NCI-H446 treated with DMSO at 0.1 percent for 48 hours (cell line): ENCODE measurements around the gene NAALADL2.

Source experiments
- DNase-seq: peaks from one replicate; lab custom pipeline; 2025; lab: John Stamatoyannopoulos, UW

Gene NAALADL2

DNA sequence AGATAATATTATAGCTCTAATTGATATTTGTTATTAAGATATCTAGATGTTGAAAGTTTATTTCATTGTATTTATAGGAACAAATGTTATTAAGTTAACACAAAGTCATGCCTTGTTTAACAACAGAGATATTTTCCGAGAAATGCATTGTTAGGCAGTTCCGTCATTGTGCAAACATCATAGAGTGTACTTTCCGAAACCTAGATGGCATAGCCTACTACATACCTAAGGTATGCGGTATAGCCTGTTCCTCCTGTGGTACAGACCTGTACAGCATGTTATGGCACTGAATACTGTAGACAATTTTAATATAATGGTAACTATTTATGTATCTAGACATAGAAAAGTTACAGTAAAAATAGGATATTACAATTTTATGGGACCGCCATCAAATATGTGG is 114.3 kb downstream of the NAALADL2 start:
- no peak for DNase-seq

DNA sequence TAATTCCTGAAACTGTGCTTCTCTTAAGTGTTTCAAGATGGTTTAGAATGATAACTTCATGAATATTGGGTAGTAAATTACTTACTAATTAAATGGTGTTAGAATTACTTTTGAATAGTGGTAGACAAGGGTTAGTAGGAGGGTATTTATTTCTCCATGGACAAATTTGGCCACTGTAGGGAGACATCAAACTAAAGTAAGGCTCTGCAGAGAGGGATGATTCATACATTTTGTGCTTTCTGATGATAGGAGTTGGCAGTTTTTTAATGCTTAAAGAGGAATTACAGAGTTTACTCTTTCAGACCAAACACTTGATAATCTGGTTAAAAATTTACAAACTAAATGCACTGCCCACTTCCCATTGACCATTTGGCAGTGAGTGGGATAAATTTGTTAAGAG is 127.6 kb downstream of the NAALADL2 start:
- DNase-seq = no peak

- DNase-seq = no peak
Observed at GRCh38 chr3:175001091-175001490, 142.0 kb downstream of the NAALADL2 start.

DNA sequence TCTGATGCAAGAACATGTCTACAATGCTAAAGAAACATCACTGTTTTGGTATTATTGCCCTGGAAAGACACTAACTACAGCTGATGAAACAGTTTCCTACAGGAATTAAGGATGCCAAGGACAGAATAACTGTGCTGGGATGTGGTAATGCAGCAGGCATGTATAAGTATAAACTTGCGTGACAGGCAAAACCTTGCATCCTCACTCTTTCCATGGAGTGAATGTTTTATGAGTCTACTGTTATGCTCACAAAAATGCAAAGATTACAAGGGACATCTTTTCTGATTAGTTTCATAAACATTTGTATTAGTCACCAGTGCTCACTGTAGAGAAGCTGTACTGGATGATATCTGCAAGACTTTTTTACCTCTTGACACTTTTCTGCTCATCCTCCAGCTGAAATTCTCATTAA is 143.6 kb downstream of the NAALADL2 start:
- DNase-seq = no peak

DNA sequence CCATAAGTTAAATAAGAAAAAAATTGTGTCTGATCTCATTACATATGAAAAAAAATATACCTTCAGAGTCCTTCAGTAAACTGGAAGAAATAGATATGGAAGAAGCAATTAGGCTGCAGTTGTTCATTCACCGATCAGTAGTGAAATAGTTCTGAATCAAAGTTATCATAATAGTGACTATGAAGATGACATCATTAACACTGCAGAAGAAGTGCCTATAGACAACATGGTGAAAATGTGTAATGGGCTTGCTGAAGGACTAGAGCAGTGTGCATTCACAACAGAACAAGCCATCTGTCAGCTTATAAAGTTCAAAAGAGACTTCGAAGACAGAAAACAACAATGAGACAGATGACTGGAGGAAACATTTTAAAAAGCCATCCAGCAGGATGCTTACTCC is 144.5 kb downstream of the NAALADL2 start:
- DNase-seq = peak; percentile 38

DNA sequence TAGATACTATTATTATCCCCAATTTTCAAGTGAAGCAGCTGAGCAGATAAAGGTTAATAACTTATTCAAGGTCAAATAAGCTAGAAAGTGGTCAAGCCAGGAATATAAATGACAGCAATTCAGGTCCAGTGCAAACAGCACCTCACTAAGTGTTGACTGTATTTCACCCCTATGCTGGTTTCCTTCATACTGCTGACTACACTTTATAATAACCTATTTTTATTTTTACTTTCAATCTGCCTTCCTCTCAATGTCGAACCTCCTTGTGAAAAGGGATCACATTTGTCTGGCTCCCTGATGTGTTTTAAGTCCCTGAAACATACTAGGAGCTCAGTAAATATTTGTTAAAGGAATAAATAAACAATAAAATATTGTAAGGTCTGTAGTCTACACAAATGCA is 146.1 kb downstream of the NAALADL2 start:
- no peak for DNase-seq

DNA sequence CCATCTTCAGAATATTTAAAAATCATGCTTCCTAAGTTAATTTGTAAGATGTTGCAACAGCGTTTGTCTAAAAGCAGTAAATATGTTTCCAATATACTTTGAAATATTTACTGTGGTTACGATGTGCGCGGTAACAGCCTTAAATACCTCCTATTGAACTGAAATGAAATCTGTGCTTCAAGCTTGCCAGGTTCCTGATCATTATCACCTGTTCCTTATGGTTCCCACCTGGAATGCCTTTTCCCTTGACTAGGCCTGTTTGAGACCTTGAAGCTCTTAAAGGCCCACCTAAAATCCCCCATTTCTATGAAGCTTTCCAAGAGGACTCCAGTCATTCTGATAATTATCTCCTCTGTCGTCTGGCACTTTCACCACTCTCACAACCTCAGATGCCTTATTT is 146.7 kb downstream of the NAALADL2 start:
- no peak for DNase-seq

DNA sequence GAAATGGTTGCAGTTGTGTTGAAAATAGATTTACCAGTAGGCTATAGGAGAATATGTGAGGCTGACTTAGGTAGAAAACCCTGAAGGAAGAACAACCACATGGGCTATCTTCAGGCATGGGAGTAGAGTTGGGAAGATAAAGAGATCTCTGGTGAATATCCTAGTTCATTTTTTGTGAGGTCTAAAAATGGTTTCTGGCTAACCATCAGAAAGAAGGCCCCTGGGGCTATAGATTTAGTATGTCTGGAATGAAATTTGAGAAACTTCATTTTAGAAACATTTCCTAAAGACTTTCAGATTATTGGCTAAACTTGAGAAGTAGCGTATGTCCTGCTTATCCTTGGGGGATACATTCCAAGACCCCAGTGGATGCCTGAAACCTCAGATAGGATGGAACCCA is 148.2 kb downstream of the NAALADL2 start:
- DNase-seq = no peak

- no peak for DNase-seq
Observed at GRCh38 chr3:175009295-175009694, 150.2 kb downstream of the NAALADL2 start.

DNA sequence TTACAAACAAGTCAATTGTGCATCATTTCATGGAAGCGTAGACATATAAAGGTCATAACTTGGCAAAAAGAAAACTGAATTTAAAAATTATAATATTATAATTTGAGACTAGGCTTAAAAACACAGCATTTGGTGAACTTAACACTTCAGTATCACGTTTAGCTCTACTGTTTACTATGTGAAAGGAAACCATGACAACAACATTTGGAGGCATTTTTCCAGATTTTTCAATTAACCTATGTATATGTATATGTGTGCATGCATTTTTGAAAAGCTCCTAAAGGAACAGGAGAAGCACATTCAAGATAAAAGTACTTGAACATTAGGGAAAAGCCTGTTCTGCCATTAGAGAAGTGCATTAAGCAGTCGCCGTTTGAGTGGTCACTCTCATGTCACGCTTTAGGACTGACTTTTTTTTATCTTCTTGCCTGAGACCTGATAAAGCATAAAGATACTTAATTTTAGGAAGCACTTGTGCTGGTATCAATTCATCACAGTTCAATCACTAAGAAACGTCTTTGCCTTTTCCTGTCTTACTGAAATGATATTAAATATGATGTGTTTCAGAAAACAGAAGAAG is 156.0 kb downstream of the NAALADL2 start:
- DNase-seq = no peak

DNA sequence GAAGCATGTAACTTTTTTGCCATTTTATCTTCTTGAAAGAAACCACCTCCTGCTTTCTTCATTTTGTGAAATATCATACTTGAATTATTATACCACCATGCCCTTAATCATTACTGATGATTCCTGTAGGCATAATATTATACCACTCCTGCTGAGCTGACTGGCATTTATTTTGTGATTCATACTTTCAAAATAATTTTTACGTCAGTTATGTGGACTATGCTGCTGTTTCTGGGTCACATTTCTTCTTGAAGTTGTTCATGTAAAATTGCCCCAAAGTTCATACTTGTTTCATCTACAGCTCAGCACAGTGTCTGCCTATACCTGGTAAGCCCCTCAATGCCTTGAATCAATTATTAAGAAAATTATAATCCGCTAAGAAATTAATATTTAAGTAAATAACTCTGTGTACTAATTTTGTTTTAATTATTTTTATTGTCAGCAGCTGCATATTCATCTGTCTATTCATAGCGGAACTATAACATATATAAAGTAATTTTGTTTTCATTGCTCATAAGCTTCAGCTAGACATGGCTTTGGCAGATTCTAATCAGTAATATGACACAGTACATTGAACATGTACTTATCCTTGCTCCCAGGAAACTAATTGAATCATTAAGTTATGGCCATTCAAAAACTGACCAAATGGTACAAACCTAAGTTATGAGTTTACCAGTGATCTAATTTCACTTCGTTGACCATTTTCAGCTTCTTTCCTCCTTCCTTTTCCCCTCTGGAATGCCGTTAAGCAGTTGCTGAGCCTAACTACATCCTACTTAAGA is 160.0 kb downstream of the NAALADL2 start:
- DNase-seq = no peak

DNA sequence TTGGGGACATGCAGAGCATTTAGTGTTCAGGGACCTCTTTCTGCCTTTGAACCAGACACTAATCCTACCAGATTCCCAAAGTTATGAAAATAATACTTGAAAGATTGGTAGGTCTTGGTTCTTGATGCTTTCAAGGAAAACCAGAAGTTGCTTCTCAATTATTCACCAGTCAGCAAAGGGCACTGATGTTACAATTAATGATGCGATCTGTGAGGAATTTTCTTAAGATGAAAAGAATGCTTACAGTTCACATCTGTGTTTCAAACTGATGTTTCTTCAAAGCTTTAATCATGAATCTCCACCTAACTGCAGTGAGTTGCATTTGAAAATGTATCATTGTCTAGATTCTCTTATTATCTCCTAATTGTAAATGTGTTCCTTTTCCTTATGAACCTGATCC is 161.0 kb downstream of the NAALADL2 start:
- no peak for DNase-seq

DNA sequence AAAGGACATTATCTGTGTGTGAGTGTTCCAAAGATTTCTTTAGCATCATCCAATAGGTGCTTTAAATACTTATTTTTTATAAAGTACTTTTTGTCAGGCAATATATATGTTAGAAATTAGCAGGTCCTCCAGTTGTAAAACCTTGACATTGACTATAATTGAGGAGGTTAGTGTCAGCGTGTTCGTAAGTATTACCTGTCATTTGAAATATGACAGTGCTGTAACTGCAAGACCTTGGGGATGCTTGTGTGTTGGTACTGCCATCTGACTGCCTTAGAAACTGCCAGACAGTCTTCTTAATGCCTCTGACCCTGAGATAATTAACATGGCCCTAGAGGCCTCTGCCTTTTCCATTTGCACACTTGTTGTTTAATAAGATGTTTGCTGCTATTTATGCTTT is 170.7 kb downstream of the NAALADL2 start:
- no peak for DNase-seq

DNA sequence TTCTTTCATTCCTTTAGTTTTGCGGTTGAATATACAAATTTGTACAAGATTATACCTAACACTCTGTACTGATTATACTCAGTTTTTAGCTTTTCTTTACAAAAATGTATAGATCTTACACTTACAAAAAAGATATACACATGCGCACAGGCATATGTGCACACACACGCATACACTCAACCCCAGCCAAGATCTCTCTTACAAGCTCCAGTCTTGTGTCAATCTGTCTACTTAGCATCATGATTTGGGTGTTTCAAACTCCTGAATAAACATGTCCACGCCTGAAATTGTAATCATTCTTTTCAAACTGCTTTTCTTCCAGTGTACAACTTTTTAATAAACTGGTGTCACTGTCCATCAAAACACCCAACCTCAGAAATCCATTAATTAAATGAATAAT is 180.7 kb downstream of the NAALADL2 start:
- no peak for DNase-seq

DNA sequence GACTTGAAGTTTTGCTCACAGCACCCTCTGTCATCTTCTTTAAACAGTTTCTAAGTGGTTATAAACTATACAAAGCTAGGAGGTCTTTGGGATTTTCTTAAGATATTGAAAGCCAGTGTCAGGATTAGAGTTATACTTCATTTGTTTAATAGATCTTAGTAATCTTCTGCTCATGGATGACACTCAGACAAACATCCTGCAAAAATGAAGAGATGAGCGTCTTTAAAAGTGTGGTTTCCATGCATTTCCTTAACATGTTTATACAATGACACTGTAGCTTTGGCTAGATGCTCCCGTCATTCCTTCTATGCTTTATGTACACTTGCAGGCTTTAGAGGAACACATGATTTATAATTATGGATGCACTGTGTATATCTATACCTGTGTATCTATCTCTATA is 182.2 kb downstream of the NAALADL2 start:
- DNase-seq = no peak

- DNase-seq = no peak
Observed at GRCh38 chr3:175046601-175047000, 187.5 kb downstream of the NAALADL2 start.

GRCh38 chr3:175047786-175048185 is 188.7 kb downstream of the NAALADL2 start:
- DNase-seq = no peak

- DNase-seq = peak; percentile 97
Observed at GRCh38 chr3:175057401-175057800, 198.3 kb downstream of the NAALADL2 start.

GRCh38 chr3:175059788-175060187 is 200.7 kb downstream of the NAALADL2 start:
- DNase-seq = no peak

GRCh38 chr3:175065497-175065896 is 206.4 kb downstream of the NAALADL2 start:
- no peak for DNase-seq

DNA sequence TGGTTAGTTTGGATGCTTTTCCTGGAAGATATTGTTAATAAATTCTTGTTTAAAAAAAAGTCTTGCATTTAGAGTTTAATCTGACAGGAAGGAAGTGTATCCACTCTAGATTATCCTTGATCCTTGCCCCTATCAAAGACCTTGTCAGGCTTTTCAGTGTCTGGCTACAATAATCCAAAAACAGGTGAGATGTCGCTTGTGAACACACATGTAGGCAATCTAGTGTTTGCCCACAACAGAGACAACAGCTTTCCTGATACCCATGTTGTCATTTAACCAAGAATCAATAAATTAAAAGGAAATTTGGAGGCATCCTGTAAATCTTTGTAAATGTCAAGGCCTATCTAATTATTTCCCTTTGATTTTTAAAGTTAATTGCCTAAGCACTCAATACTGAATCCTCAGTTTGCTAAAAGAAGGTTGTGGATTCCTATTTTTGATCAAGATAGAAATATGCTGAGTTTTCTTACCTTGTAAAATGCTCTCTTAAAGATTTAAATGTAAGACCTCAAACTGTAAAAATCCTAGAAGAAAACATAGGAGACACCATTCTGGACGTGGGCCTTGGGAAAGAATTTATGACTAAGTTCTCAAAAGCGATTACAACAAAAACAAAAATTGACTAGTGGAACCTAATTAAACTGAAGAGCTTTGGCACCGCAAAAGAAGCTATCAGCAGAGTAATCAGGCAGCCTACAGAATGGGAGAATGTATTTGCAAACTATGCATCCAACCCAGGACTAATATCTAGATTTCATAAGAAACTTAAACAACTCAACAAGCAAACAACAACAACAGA is 207.7 kb downstream of the NAALADL2 start:
- DNase-seq = no peak

DNA sequence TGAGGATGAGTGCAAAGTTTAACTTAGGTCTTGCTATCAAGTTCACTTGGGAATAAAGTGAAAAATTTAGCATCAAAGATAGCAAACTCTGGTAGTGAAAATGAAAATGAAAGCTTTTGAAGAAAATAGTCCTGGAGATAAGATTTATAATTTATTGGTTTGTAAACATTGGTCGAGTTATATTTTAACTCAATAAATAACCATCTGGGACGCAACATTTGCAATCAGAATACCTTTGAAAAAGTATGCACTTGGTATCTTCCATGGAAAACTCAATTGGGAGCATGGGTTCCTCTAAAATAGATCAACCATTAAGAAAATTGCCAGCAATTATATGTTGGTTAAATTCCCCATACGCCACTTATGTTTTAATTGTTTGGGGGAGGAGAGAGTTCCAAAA is 209.5 kb downstream of the NAALADL2 start:
- no peak for DNase-seq

- no peak for DNase-seq
Observed at GRCh38 chr3:175070946-175071345, 211.8 kb downstream of the NAALADL2 start.
